GM12892 (cell line): ENCODE results near the gene DDX1.

ENCODE experiments used
- POLR2A ChIP-seq: IDR thresholded peaks from 2 replicates; pipeline ENCODE4 v1.6.1; 2011; ENCODE audit warnings: low read depth, low read length, control low read depth
- POLR2AphosphoS5 ChIP-seq: IDR thresholded peaks from 2 replicates; pipeline ENCODE4 v1.6.1; 2011; ENCODE audit warnings: low read depth, low read length, control low read depth

GRCh38 chr2:15614545-15615300, 23.1 kb downstream of the DDX1 start:
- no peak for TF ChIP-seq POLR2A
- TF ChIP-seq POLR2AphosphoS5 = no peak
